ENCODE data around the gene LMF2.
"Not testable (repeated sequence)": the region's sequence is repeated elsewhere in the genome, so short reads cannot be mapped to it uniquely, and the experiment has no call there.

The LMF2 gene

DNA sequence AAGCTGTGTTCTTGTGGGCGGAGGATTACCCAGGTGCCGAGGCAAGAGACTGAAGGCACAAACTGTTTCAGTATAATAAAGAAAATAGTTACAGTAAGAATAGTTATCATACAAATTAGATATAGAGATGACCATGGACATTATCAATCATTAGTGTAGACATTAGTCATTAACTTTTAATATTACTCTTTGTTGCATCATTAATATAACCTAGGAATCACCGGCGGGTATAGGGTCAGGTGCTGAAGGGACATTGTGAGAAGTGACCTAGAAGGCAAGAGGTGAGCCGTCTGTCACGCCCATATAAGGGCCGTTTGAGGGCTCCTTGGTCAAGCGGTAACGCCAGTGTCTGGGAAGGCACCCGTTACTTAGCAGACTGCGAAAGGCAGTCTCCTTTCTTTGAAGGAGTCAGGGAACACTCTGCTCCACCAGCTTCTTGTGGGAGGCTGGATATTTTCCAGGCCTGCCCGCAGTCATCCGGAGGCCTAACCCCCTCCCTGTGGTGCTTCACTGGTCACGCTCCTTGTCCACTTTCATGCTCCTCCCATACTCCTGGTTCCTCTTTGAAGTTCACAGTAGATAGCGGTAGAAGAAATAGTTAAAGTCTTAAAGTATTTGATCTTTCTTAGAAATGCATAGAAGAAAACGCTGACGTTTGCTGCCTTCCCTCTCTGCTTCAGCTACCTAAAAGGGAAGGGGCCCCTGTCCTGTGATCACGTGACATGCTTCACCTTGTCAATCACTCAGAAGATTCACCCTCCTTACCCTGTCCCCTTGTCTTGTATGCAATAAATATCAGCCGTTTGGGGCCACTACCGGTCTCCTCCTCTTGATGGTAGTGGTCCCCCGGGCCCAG is 26.6 kb upstream of the LMF2 start:
- not testable (repeated sequence) for FAIRE-seq

- FAIRE-seq, result no peak
Measured at GRCh38 chr22:50532824-50533796, 25.6 kb upstream of the LMF2 start.

GRCh38 chr22:50531962-50532674 is 24.6 kb upstream of the LMF2 start:
- no peak for FAIRE-seq

DNA sequence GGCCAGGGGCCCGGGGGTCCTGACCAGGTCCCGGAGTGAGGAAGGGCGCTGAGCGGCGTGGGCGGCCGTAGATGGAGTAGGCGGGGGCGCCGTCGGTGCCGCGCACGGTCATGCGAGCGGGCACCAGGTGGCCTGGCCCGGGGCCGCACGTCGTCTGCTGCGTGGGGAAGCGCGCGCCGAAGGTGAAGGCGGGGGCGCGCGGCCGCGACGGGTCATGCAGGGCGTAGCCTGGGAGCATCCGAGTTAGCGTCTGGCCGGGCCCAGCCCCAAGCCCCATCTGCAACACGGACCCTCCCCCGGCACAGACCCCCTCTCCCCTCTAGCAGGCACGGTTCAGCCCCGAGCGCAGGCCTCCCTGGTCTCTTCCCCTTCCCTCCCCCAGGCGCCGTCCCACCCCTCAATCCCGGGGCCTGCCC is 24.1 kb upstream of the LMF2 start:
- FAIRE-seq, result no peak

DNA sequence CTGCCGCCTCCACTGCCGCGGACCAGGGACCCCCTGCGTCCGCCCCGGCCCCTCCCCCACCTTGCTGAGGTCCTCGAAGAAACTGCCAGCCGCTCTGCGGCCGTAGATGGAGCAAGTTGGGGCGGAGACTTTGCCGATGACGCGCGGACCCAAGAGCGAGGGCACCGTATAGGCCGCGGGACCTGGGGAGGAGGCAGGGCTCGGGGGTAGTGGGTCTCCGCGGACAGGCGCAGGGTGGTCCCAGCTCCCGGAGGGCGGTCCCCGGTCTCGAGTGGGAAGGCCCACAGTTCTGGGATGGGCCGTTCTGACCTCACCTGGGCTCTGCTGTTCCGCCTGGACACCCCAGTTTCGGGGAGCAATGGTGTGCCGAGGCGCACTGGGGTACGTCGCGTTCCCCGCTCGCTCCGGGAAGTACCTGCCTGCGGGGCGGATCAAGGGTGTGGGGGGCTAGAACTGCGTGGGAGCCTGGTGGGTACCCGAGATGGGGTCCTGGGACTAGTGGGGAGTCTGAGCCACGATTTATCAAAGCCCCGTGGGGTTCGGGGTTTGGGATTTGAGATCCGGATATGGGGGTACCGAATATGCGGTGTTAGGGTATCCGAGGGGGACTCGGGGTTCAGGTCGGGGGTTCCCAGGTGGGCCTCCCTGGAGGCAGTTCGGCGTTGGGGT is 23.5 kb upstream of the LMF2 start:
- FAIRE-seq, result no peak

DNA sequence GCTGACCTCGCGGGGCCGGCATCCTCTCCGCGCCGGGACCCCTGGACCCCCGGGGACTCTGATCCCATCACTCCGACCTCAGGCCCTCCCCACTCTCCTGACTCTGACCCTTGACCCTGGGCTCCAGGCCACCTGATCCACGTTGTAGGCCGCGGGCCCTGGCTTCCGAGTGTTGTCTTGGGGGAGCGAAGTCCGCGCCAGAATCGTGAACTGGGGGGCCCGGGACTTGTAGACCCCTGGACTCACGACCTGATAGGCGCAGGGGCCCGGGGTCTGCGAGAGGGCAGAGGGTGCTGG is 23.0 kb upstream of the LMF2 start:
- no peak for FAIRE-seq

GRCh38 chr22:50529897-50530579 is 22.5 kb upstream of the LMF2 start, which contains the start of gene TYMP:
TSS of gene TYMP (minus strand) at chr22:50530012. CDS start at chr22:50529709, 303 bp downstream.
- FAIRE-seq, result no peak

GRCh38 chr22:50529416-50529896 is 22.0 kb upstream of the LMF2 start:
- no peak for FAIRE-seq

DNA sequence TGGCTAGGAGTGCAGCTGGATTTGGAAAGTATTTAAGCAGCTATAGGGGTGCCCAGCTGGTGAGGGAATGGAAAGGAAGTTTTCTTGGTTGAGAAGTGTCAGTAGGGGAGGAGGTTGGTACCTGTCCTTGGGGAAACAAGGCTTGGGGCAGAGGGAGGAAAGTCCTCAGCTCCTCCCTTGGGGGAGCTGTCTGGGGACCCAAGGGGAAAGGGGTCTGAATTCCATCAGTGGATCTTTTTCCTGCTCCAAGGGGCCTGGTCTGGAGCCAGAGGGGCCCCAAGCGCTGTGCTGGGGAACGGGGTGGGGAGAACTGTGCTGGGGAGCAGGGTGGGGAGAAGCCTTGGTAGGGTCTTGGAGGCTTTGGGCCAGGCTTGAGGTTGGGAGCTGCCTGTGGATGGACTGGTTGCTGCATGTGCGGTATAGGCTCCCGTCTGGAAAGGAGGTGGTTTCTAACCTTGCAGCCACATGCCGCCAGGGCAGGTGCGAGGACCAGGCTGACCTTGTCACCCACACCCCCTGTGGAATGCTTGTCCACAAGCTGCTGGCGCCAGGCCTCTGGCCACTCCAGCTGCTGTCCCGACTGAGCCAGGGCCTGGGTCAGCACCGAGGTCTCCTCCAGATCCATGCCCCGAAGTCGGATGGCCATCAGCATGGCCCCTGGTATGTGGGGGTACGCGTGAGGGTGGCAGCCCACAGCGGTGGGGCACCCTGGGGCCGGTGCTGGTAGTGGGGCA is 21.3 kb upstream of the LMF2 start:
- no peak for FAIRE-seq

DNA sequence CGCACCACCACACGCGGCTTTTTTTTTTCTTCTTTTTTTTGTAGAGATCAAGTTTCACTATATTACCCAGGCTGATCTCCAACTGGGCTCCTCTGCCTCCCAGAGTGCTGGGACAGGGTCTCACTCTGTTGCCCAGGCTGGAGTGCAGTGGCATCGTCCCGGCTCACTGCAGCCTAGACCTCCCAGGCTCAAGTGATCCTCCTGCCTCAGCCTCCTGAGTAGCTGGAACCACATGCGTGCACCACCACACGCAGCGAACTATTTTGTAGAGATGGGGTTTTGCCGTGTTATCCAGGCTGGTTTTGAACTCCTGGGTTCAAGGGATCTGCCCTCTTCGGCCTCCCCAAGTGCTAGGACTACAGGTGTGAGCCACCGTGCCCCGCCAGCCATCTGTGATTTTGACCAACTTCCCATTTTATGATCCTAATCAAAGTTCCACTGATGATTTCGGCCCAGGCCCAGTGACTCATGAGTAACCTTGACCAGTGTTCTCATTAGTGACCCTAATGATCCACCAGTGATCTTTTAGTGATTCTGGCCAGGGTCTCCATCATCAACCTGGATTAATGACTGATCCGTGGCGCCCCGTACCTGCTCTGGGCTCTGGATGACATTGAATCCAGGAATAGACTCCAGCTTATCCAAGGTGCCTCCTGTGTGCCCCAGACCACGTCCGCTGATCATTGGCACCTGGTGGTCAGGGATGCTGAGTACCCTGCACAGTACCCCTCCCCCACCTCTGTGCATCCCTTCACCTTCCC is 20.6 kb upstream of the LMF2 start:
- FAIRE-seq, result no peak

GRCh38 chr22:50526834-50527801 is 19.6 kb upstream of the LMF2 start:
- no peak for FAIRE-seq

DNA sequence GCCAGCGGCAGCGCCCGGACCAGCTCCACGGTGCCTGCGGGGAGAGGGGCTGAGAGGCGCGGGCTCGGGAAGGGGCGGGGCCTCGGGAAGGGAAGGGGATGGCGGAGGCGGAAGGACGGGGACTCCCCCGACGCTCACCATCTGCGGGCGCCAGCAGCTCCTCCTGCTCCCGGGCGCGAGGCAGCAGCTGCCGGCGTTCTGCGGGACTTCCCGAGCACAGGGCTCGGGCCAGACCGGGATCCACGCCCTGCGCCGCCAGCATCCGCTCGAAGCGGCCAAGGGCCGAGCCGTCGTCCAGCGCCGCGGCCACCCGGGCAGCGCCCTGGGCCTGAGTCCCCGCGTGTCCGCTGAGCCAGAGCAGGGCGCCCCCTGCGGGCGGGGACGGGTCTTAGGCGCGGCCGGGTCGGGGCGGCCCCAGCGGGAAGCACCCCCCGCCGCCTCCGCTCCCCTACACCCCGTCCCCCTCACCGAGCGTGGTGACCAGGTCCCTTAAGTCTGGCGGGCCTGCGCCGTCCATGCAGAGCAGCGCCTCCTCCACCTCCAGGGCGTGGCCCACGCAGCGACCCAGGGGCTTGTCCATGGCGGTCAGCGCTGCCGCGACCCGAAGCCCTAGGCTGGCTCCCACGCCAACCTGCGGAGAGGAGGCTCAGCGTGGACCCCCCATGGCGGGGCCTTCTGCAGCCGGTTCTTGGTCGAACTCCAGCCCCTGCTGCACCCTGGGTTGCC is 18.8 kb upstream of the LMF2 start:
- FAIRE-seq, result no peak

GRCh38 chr22:50525858-50526107 is 18.3 kb upstream of the LMF2 start:
- FAIRE-seq, result no peak

GRCh38 chr22:50525104-50525857 is 17.8 kb upstream of the LMF2 start, which contains the start of gene SCO2:
TSS of gene SCO2 (minus strand) at chr22:50525598. CDS start at chr22:50524411, 1,187 bp downstream.
- FAIRE-seq, result no peak

DNA sequence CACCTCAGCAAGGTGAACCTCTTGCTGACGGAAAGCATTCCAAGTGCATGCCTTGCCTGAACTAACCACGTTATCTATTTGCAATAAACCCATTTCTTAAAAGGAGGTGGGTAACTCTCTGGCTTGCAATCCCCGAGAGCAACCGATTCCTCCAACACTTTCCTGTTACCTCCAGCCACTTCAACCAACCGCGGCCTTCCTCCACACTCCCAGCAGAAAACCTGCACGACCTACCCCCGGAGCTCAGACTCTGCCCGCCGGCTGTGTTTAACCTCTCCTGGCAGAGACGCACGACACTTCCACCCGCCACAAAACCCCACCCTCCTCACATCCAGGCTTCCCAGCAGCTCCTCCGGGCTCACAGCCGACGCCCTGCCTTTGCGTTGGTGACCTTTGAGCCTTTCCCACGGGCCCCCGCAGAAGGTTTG is 17.2 kb upstream of the LMF2 start:
- no peak for FAIRE-seq

DNA sequence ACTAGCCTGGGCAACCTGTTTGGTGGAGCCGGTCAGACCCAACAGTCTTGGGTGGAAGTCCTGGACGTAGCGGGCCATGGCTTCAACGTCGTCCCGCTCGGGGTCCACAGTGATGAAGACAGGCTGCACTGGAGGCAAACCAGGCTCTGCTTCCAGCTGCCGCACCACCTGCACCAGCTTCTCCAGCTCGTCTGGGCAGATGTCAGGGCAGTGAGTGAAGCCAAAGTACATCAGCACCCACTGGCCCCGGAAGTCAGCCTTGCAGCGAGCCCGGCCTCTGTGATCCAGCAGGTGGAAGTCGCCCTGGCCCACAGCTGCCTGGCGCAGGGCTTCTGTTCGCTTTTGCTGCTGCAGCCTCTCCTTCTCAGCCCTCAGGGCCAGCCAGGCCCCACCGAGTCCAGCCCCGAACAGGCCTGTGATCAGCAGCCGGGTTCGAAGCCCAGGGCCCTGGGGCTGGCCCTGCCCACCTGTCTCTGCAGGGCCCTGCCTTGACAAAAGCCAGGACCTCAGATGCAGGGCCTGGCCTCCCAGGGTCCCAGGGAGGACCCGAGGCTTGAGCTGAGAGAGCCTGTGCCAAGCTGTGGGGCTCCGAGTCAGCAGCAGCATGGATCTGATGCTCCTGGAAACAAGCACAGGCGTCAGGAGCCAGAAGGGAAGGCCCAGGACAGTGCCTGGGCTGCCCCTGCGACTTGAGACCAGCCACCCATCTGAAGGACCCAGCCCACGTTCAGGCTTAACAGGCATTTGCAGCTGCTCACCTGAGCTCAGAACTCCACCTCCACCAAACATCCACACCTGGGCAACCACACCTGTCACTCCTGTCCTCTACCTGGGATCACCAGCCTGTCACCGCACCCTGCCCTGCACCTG is 16.5 kb upstream of the LMF2 start:
- no peak for FAIRE-seq

- FAIRE-seq, result no peak
Measured at GRCh38 chr22:50523458-50523805, 15.9 kb upstream of the LMF2 start.

All from islet of Langerhans (tissue), 1 donor.